Left ventricle myocardium inferior (tissue), 1 donor: ENCODE results near the gene CELF3. TPM values are rescaled to one million over a fixed set of nuclear protein-coding genes. Genes with fewer than 3 reads are reported as not detected.
"Not testable (repeated sequence)": the region's sequence is repeated elsewhere in the genome, so short reads cannot be mapped to it uniquely, and the experiment has no call there.

Source experiments
- DNase-seq: peaks from one replicate; pipeline ENCODE4 v3.0.0-alpha.2; 2020
- H3K27ac ChIP-seq: fragments of 200-600 bp; replicated peaks from 2 replicates; pipeline ENCODE4 v1.8.0; 2021
- H3K27me3 ChIP-seq: fragments of 200-600 bp; 2 replicates; pipeline ENCODE4 v1.8.0; 2021; ENCODE audit warnings: low read depth
- H3K36me3 ChIP-seq: fragments of 200-600 bp; 2 replicates; pipeline ENCODE4 v1.8.0; 2021
- H3K4me1 ChIP-seq: fragments of 200-600 bp; 2 replicates; pipeline ENCODE4 v1.8.0; 2021
- H3K4me3 ChIP-seq: fragments of 200-600 bp; 2 replicates; pipeline ENCODE4 v1.8.0; 2021; ENCODE audit warnings: mild to moderate bottlenecking, moderate library complexity
- H3K9me3 ChIP-seq: fragments of 200-600 bp; replicated peaks from 2 replicates; pipeline ENCODE4 v1.8.0; 2021
- intact Hi-C: fragments of 100-400 bp; cut with micrococcal nuclease; formaldehyde crosslinking; loops from one replicate; pipeline ENCODE4 v1.11.0; 2022
- total RNA-seq: library from RNA; stranded (reverse); fragmentation: NEBNext Ultra II Directional; extraction: Animal tissue kit (Norgen Biotek cat#: 25700); gene quantifications from one replicate; pipeline ENCODE4 v1.2.1, GENCODE V29; 2021
- TF ChIP-seq, protein P1 (sequence below): fragments of 200-600 bp; IDR thresholded peaks from 2 replicates; pipeline ENCODE4 v1.8.0; 2021; ENCODE audit warnings: antibody characterized with exemption, mild to moderate bottlenecking, borderline replicate concordance
- donor health status: DM: no; HTN: yes; CAD: no; lungs with severe emphysema.

The CELF3 gene
- total RNA-seq, 1 donor from 2014 or later, result not detected

DNA sequence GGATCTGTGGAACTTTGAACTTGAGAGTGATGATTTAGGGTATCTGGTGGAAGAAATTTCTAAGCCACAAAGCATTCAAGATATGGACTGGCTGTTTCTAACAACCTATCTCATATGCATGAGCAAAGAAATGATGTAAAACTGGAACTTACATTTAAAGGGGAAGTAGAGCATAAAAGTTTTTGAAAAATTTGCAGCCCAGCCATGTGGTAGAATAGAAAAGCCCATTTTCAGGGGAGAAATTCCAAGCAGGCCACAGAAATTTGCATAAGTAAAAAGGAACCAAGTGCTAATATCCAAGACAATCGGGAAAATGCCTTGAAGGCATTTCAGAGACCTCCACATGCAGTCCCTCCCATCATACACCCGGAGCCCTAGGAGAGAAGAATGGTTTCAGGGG lies 20.4 kb upstream of the CELF3 start:
- Histone ChIP-seq H3K9me3 (peaks cover 13% of the 10 kb centered on the region), H3K27ac (no peak overlapping the region), H3K36me3 (no peaks in the 10 kb centered on the region), H3K27me3 (no peaks in the 10 kb centered on the region), H3K4me3 (no peak overlapping the region), H3K4me1 (peaks cover 3% of the 10 kb centered on the region)
- TF ChIP-seq, protein P1, sequence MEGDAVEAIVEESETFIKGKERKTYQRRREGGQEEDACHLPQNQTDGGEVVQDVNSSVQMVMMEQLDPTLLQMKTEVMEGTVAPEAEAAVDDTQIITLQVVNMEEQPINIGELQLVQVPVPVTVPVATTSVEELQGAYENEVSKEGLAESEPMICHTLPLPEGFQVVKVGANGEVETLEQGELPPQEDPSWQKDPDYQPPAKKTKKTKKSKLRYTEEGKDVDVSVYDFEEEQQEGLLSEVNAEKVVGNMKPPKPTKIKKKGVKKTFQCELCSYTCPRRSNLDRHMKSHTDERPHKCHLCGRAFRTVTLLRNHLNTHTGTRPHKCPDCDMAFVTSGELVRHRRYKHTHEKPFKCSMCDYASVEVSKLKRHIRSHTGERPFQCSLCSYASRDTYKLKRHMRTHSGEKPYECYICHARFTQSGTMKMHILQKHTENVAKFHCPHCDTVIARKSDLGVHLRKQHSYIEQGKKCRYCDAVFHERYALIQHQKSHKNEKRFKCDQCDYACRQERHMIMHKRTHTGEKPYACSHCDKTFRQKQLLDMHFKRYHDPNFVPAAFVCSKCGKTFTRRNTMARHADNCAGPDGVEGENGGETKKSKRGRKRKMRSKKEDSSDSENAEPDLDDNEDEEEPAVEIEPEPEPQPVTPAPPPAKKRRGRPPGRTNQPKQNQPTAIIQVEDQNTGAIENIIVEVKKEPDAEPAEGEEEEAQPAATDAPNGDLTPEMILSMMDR, result no peak
- no peak for DNase-seq
- intact Hi-C loops, result loop anchor here (10.0 kb wide), 1 partner anchor 202 kb away; no protein-coding TSS in a partner anchor

GRCh38 chr1:151733995-151734394 lies 17.4 kb upstream of the CELF3 start:
- not testable (repeated sequence) for H3K4me3 ChIP-seq, H3K27me3 ChIP-seq, H3K4me1 ChIP-seq, H3K27ac ChIP-seq, H3K36me3 ChIP-seq, DNase-seq
- intact Hi-C loops, result loop anchor here (10.0 kb wide), 1 partner anchor 199 kb away; no protein-coding TSS in a partner anchor
- peaks cover 13% of the 10 kb centered on the region for H3K9me3 ChIP-seq

DNA sequence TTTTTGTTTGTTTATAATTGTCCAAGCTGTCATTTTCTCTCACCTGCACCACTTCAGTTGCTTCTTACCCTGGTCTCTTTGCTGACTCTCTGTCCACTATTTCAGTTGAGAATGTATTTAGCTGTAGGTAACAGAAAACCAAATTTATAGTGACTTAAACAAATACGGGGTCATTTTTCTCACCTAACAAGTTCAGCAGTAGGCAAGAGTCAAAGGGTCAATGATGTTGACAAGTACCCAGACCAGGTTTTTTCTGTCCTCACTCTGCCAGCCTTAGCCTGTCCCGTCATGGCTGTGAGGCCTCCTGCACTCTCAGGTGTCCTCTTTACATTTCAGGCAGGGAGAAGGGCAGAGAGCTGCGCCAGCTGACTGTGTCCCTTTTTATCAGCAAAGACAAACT lies 16.5 kb upstream of the CELF3 start:
- no peak for DNase-seq
- H3K4me1 ChIP-seq, result peaks cover 9% of the 10 kb centered on the region
- TF ChIP-seq, protein P1, result no peak
- H3K36me3 ChIP-seq, result no peaks in the 10 kb centered on the region
- peaks cover 13% of the 10 kb centered on the region for H3K9me3 ChIP-seq
- H3K4me3 ChIP-seq, result no peak overlapping the region
- H3K27me3 ChIP-seq, result peaks cover under 1% of the 10 kb centered on the region
- intact Hi-C loops, result loop anchor here (10.0 kb wide), 1 partner anchor 198 kb away; no protein-coding TSS in a partner anchor
- H3K27ac ChIP-seq, result no peak overlapping the region

- Histone ChIP-seq H3K4me1 (peaks cover 13% of the 10 kb centered on the region), H3K9me3 (no peaks in the 10 kb centered on the region), H3K27ac (no peak overlapping the region), H3K36me3 (no peaks in the 10 kb centered on the region), H3K27me3 (peaks cover 29% of the 10 kb centered on the region), H3K4me3 (no peak overlapping the region)
- TF ChIP-seq, protein P1, result no peak
- intact Hi-C loops, result loop anchor here (10.0 kb wide), 1 partner anchor 195 kb away; no protein-coding TSS in a partner anchor
- no peak for DNase-seq
Measured at GRCh38 chr1:151729966-151730291, 13.3 kb upstream of the CELF3 start.

DNA sequence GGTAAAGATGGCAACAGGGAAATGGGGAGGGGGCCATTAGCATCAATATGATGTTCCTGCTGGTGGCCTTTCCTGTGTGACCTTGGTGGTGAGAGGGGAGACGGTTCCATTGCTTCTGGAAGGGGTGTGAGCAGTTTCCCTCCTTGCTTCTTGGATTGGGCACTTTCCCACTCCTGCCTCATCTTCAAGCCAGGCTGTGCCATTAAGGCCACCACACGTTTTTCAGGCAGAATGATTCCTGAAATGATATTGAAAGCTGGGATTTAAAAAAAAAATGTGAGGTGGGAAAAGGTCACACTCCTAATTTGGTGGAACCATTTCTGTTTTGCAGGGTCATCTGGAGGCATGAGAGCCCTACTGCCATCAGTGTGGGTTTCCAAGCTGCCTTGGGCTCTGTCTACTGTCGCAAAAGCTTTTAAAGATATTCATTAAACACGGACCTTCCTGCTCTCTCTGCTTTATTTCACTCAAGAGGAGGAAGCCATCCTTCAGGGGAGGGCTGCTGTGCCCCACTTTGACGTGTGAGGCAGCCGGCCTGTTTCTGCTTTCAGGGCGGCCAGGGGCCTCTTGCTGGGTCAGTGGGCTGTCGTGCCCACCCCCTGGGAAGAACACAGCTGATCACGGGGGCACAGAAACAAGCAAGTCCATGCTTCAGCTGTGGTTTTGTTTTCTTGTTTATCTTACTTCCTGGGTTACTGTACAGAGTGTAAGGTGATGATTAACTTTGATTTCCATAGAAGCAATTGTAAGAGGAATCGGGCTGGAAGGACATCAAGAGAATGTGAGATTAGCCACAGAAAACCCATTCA lies 12.8 kb upstream of the CELF3 start:
- no peak overlapping the region for H3K4me3 ChIP-seq
- H3K27ac ChIP-seq, result no peak overlapping the region
- no peaks in the 10 kb centered on the region for H3K36me3 ChIP-seq
- TF ChIP-seq, protein P1, result no peak
- peaks cover 35% of the 10 kb centered on the region for H3K27me3 ChIP-seq
- intact Hi-C loops, result no loop called here
- no peak for DNase-seq
- H3K4me1 ChIP-seq, result peaks cover 11% of the 10 kb centered on the region
- H3K9me3 ChIP-seq, result no peaks in the 10 kb centered on the region
